VCaP (cell line): ENCODE data around the gene PAFAH2.
"Not testable (repeated sequence)": the region's sequence is repeated elsewhere in the genome, so short reads cannot be mapped to it uniquely, and the experiment has no call there.

ENCODE experiments used
- H3K27ac ChIP-seq: fragments of 450-650 bp; 2 replicates; pipeline ENCODE4 v1.5.1; 2017
- TF ChIP-seq, protein P1 (sequence below): fragments of 450-650 bp; conservative IDR thresholded peaks from 2 replicates; pipeline ENCODE4 v1.5.1; 2017; ENCODE audit warnings: mild to moderate bottlenecking, moderate library complexity

PAFAH2 gene

DNA sequence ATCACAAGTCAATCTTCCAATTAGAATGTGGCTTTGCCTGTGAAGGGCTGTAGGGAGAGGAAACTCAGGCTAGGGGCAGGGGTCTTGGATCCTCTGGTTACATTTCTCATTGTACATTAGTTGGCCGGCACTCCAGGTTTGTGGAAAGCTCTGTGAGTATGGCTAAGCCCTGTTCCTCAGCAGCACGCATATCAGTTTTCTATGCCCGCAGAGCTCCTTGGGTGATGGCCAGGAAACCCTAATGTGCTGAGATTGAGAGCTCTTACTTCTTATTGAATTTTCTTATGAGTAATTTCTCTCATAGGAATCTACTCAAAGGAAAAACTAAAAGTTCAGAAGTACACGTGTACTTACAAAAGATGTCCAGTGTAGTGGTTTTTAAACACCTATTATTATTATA lies 60.9 kb downstream of the PAFAH2 start:
- TF ChIP-seq, protein P1, sequence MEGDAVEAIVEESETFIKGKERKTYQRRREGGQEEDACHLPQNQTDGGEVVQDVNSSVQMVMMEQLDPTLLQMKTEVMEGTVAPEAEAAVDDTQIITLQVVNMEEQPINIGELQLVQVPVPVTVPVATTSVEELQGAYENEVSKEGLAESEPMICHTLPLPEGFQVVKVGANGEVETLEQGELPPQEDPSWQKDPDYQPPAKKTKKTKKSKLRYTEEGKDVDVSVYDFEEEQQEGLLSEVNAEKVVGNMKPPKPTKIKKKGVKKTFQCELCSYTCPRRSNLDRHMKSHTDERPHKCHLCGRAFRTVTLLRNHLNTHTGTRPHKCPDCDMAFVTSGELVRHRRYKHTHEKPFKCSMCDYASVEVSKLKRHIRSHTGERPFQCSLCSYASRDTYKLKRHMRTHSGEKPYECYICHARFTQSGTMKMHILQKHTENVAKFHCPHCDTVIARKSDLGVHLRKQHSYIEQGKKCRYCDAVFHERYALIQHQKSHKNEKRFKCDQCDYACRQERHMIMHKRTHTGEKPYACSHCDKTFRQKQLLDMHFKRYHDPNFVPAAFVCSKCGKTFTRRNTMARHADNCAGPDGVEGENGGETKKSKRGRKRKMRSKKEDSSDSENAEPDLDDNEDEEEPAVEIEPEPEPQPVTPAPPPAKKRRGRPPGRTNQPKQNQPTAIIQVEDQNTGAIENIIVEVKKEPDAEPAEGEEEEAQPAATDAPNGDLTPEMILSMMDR: no peak
- no peak overlapping the region for H3K27ac ChIP-seq

GRCh38 chr1:25933479-25934365 lies 64.1 kb downstream of the PAFAH2 start:
- H3K27ac ChIP-seq: no peak overlapping the region
- TF ChIP-seq, protein P1: no peak

DNA sequence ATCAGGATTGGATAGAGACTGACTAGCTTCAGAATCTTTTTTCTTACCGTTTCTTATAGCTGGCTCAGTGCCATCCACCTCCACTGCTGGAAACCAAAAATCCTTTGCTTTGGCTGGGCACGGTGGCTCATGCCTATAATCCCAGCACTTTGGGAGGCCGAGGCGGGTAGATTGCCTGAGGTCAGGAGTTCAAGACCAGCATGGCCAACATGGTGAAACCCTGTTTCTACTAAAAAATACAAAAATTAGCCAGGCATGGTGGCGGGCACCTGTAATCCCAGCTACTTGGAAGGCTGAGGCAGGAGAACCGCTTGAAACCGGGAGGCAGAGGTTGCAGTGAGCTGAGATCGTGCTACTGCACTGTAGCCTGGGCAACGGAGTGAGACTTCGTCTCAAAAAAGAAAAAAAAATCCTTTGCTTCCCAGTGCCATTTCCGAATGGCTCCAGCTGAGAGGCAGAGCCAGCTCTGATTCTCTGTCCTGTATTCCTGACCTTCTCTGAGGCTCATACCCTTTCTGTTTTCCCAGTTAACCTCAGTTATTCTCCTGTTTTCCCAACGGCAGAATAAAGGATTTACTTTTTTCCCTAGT lies 65.0 kb downstream of the PAFAH2 start:
- not testable (repeated sequence) for H3K27ac ChIP-seq

DNA sequence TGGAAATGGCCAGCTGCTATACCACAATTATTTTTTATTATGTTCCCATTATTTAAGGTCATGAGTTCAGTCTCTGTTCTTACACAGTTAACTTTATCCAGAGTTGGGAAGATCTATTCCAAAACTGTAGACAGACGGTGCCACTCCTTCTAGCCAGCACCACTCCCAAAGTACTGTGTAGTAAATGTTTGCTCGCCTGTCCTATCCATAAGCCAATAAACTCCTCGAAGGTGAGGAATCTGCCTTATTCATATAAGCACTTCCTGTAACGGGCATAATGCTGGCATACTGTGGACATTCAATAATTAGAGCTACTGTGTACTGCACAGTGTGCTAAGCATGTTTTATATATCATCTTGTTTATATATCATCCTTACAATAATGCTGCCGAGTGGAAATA lies 65.5 kb downstream of the PAFAH2 start:
- TF ChIP-seq, protein P1: no peak
- H3K27ac ChIP-seq: no peak overlapping the region

DNA sequence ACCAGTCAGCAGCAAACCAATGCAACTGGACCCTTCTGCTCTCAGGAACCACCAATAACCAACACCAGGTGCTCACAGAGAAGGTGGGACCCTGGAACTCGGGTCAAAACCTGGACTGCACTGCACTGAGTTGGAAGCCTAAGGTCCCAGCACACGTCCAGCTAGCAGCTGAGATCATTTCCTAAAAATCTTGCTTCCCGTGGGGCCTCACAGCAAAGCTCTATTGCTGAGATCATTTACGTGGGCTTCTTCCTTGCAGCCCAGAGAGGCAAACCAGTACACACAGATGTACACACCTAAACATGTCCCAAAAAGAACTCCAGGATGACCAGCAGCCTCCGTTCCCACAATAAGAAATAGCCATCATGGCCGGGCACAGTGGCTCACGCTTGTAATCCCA lies 68.8 kb downstream of the PAFAH2 start:
- no peak overlapping the region for H3K27ac ChIP-seq
- TF ChIP-seq, protein P1: no peak

DNA sequence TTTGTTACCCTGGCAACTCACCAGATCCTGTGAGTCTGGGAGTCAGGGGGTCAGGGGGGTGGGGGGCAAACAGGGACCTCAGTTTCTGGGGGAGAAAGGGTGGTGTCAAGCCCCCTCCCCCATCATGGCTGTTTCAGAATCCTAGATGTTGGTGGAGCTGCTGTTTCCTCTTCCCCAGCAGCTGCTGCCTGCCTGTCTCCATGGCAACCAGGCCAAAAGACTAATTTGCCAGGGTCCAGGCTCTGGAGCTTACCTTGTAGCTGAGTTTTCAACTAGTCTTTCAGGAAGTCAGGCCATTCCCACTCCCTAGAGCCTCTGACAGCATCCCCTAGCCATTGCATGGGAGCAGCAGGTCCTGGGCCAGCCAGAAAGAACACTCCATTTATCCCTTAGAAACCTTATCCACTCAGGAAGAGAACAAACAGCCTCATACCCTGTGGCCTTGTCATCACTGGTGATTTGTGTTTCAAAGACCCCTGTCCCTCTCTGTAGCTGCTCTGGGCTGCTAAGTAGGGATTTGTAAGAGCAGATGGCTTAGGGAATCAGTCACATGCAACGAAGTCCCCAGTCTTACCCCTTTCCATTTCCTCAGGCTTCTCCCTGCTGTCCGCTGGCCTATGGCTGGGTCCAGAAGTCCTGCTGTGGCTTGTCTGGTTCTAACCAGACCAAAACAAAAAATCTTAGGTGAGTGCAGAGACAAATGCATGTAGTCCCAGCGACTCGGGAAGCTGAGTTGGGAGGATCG lies 70.2 kb downstream of the PAFAH2 start:
- TF ChIP-seq, protein P1: no peak
- H3K27ac ChIP-seq: no peak overlapping the region

GRCh38 chr1:25926731-25927496 lies 70.9 kb downstream of the PAFAH2 start:
- TF ChIP-seq, protein P1: no peak
- no peak overlapping the region for H3K27ac ChIP-seq
